SU-DHL-6 (cell line): ENCODE measurements around the gene VWCE.

Experiments
- H2AFZ ChIP-seq: fragments of 200-600 bp; sonication (generic); 2 replicates; pipeline ENCODE4 v1.6.1; 2014; ENCODE audit warnings: low read depth, mild to moderate bottlenecking, moderate library complexity, mixed read lengths, antibody characterized with exemption, low read length; ENCODE audit not compliant: severe bottlenecking
- H3F3A ChIP-seq: fragments of 200-600 bp; shearing (Covaris generic); 2 replicates; pipeline ENCODE4 v1.6.0; 2016; ENCODE audit warnings: antibody characterized with exemption, mild to moderate bottlenecking; ENCODE audit not compliant: insufficient read depth
- H3K27ac ChIP-seq: fragments of 200-600 bp; sonication (generic); 2 replicates; pipeline ENCODE4 v1.5.1; 2016; ENCODE audit warnings: low read depth, mild to moderate bottlenecking, low read length, moderate library complexity, mixed read lengths
- H3K27me3 ChIP-seq: fragments of 200-600 bp; sonication (generic), shearing (Covaris generic); 2 replicates; pipeline ENCODE4 v1.6.0; 2014; ENCODE audit warnings: mild to moderate bottlenecking, low read length
- H3K36me3 ChIP-seq: fragments of 200-600 bp; sonication (generic); 2 replicates; pipeline ENCODE4 v1.6.1; 2014; ENCODE audit warnings: mild to moderate bottlenecking, low read length, mixed read lengths
- H3K4me2 ChIP-seq: fragments of 300-600, 200-600 bp; shearing (Covaris generic), sonication (generic); 2 replicates; pipeline ENCODE4 v1.6.0; 2014; ENCODE audit warnings: low read length, low read depth, mild to moderate bottlenecking; ENCODE audit not compliant: poor library complexity, severe bottlenecking
- H3K4me3 ChIP-seq: fragments of 200-600 bp; sonication (generic); 2 replicates; pipeline ENCODE4 v1.5.1; 2014; ENCODE audit warnings: antibody characterized with exemption, low read length, mild to moderate bottlenecking, mixed read lengths; ENCODE audit not compliant: insufficient read depth, poor library complexity, severe bottlenecking
- H3K79me2 ChIP-seq: fragments of 200-600 bp; sonication (generic); 2 replicates; pipeline ENCODE4 v1.6.1; 2014; ENCODE audit warnings: mild to moderate bottlenecking, low read length, moderate library complexity; ENCODE audit not compliant: insufficient read depth
- H3K9ac ChIP-seq: fragments of 200-600 bp; sonication (generic); 2 replicates; pipeline ENCODE4 v1.7.0; 2014; ENCODE audit warnings: mild to moderate bottlenecking, low read length
- H3K9me2 ChIP-seq: fragments of 200-600 bp; sonication (generic); replicated peaks from 2 replicates; pipeline ENCODE4 v1.6.1; 2014; ENCODE audit warnings: low read length; ENCODE audit not compliant: insufficient read depth
- H3K9me3 ChIP-seq: fragments of 200-600 bp; sonication (generic); 2 replicates; pipeline ENCODE4 v1.6.1; 2014; ENCODE audit warnings: low read length, mixed read lengths; ENCODE audit not compliant: insufficient read depth
- H4K20me1 ChIP-seq: fragments of 200-600 bp; sonication (generic); 2 replicates; pipeline ENCODE4 v1.6.1; 2014; ENCODE audit warnings: low read depth, mild to moderate bottlenecking, antibody characterized with exemption, low read length, moderate library complexity, mixed read lengths
- CTCF ChIP-seq: fragments of 200-600 bp; sonication (generic); IDR thresholded peaks from one replicate; pipeline ENCODE4 v1.5.1; 2017; ENCODE audit warnings: antibody characterized with exemption, mild to moderate bottlenecking, low read length, moderate library complexity; ENCODE audit not compliant: insufficient read depth, poor library complexity, severe bottlenecking
- EZH2phosphoT487 ChIP-seq: fragments of 200-600 bp; sonication (generic), shearing (Covaris generic); conservative IDR thresholded peaks from 2 replicates; pipeline ENCODE4 v1.6.1; 2018; ENCODE audit warnings: mild to moderate bottlenecking, antibody characterized with exemption, low read length, moderate library complexity, mixed read lengths

VWCE gene

GRCh38 chr11:61341706-61342105 is 46.6 kb upstream of the VWCE start:
- Histone ChIP-seq H3K9me2 (no peaks in the 10 kb centered on the region), H3K27ac (no peak overlapping the region), H3K9ac (no peak overlapping the region), H4K20me1 (no peaks in the 10 kb centered on the region), H2AFZ (no peak overlapping the region), H3F3A (no peaks in the 10 kb centered on the region), H3K9me3 (no peaks in the 10 kb centered on the region), H3K79me2 (no peaks in the 10 kb centered on the region), H3K4me2 (no peak overlapping the region), H3K4me3 (no peak overlapping the region), H3K27me3 (no peaks in the 10 kb centered on the region), H3K36me3 (no peaks in the 10 kb centered on the region)
- TF ChIP-seq EZH2phosphoT487 (no peak), CTCF (no peak)

- Histone ChIP-seq H4K20me1 (no peaks in the 10 kb centered on the region), H3K27me3 (no peaks in the 10 kb centered on the region), H3K9me3 (no peaks in the 10 kb centered on the region), H3K4me3 (no peak overlapping the region), H3K79me2 (no peaks in the 10 kb centered on the region), H3K9me2 (no peaks in the 10 kb centered on the region), H3K9ac (no peak overlapping the region), H3K36me3 (no peaks in the 10 kb centered on the region), H3F3A (no peaks in the 10 kb centered on the region), H3K27ac (no peak overlapping the region), H3K4me2 (no peak overlapping the region), H2AFZ (no peak overlapping the region)
- no peak for TF ChIP-seq EZH2phosphoT487
- TF ChIP-seq CTCF, result no peak
Observed at GRCh38 chr11:61340979-61341378, 45.9 kb upstream of the VWCE start.

- no peaks in the 10 kb centered on the region for H3K79me2 ChIP-seq
- no peak overlapping the region for H3K9ac ChIP-seq
- no peak overlapping the region for H2AFZ ChIP-seq
- H3K27me3 ChIP-seq, result no peaks in the 10 kb centered on the region
- H3F3A ChIP-seq, result 0 out of 2 replicates have a peak, but pooled peaks cover 11% of the 10 kb centered on the region
- H3K4me2 ChIP-seq, result no peak overlapping the region
- no peaks in the 10 kb centered on the region for H3K36me3 ChIP-seq
- H3K27ac ChIP-seq, result no peak overlapping the region
- no peak overlapping the region for H3K4me3 ChIP-seq
- H4K20me1 ChIP-seq, result no peaks in the 10 kb centered on the region
- TF ChIP-seq CTCF (no peak), EZH2phosphoT487 (no peak)
- H3K9me2 ChIP-seq, result no peaks in the 10 kb centered on the region
- no peaks in the 10 kb centered on the region for H3K9me3 ChIP-seq
Observed at GRCh38 chr11:61339490-61339878, 44.4 kb upstream of the VWCE start.
